ENCODE data around the gene ATP8A1.

The ATP8A1 gene

DNA sequence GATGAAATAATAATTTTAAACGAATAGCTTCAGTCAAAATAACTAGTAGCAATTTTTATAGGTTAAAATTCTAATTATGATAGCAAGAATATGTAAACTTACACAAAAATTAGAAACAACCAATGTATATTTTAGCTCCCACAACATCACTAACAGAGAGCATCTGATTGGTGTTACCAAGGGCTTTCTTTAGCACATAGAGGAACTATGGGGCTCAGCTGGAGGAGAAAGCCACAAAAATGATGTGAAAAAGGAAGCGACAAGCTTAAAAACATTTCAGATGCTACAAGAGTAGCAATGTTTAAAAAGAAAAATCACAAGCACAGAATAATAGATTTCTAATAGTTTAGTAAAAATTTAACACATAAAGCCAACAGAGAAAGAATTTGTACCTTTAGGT is 56.3 kb downstream of the ATP8A1 start:
- TF ChIP-seq, protein P1, sequence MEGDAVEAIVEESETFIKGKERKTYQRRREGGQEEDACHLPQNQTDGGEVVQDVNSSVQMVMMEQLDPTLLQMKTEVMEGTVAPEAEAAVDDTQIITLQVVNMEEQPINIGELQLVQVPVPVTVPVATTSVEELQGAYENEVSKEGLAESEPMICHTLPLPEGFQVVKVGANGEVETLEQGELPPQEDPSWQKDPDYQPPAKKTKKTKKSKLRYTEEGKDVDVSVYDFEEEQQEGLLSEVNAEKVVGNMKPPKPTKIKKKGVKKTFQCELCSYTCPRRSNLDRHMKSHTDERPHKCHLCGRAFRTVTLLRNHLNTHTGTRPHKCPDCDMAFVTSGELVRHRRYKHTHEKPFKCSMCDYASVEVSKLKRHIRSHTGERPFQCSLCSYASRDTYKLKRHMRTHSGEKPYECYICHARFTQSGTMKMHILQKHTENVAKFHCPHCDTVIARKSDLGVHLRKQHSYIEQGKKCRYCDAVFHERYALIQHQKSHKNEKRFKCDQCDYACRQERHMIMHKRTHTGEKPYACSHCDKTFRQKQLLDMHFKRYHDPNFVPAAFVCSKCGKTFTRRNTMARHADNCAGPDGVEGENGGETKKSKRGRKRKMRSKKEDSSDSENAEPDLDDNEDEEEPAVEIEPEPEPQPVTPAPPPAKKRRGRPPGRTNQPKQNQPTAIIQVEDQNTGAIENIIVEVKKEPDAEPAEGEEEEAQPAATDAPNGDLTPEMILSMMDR (conservative IDR thresholded peaks at IDR 0.05; ENCODE audit: low read depth, low read length), result no peak
- no peak overlapping the region for H3K4me3 ChIP-seq (ENCODE audit: low read depth, low read length)
- no peak for DNase-seq (ENCODE audit: low read depth)

DNA sequence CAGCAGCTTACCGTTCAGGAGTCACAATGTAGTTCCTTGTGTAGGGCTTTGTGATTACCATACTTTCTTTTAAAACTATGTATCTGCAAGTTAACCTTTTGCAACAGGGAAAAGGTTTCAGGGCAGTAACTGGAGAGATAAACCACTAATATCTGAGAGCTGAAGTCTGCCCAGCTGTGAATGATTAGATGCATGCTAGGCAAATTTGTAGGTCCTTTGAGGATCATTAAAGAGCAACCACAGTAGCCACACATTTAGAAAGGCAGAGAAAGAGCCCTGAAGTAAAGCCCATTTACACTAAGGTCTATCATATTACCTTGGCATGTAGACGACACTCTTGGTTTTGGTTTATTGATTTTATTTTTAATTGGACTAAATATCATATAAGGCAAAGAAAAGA is 60.0 kb downstream of the ATP8A1 start:
- DNase-seq (ENCODE audit: low read depth), result no peak
- TF ChIP-seq, protein P1 (conservative IDR thresholded peaks at IDR 0.05; ENCODE audit: low read depth, low read length), result no peak
- H3K4me3 ChIP-seq (ENCODE audit: low read depth, low read length), result no peak overlapping the region

DNA sequence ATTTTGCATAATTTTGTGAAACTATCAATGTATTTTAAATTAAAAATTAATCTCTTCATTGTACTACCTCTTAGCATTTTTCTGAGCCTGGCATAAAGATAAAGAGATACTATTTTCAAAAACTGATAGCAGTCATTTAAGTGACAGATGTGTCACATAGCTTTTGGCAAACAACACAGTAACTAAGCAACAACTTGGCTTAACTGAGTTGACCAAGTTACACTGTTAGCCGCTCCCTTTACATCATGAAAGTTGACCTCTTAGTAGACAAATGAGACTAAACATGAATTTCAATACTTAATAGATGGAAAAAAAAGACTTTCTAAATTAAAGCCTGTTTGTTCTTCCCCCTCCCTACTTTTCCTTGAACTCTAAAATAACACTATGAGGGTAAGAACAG is 62.0 kb downstream of the ATP8A1 start:
- TF ChIP-seq, protein P1 (conservative IDR thresholded peaks at IDR 0.05; ENCODE audit: low read depth, low read length), result no peak
- DNase-seq (ENCODE audit: low read depth), result no peak
- no peak overlapping the region for H3K4me3 ChIP-seq (ENCODE audit: low read depth, low read length)

DNA sequence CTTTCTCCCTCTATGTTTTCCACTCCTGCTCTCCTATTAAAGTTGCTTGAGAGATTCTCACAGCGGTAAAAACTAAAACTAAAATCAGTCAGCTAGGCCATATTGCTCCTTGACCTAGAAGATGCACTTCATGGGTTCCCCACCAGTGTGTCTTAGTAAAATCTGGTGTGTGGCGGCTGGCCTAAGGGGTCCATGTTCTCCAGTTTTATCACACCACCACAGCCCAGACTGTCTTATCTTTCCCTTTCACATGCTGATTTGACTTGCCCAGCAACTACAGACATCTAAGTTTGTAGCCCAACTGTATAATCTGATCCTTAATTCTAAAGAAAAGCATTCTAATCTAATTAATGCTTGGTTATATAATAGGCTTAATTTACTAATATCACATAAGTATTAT is 68.0 kb downstream of the ATP8A1 start:
- TF ChIP-seq, protein P1 (conservative IDR thresholded peaks at IDR 0.05; ENCODE audit: low read depth, low read length), result no peak
- no peak overlapping the region for H3K4me3 ChIP-seq (ENCODE audit: low read depth, low read length)
- DNase-seq (ENCODE audit: low read depth), result no peak

DNA sequence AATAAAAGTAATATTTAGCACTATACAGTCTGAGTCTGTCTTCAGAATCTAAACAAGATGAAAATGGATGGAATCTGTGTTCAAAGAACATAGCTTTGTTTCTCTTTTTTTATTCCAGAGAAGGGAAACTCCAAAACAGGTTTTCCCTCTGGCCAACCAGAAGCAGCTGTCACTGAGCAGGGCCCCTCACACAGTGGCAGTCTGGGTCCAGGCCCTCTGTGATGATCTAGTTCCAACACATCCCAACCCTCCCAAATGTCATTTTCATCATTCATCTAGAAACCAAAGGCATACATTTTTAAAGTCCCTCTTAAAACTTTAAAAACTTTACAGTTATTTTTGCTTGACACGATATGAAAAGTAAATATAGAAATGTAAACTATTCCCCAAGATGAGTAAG is 70.1 kb downstream of the ATP8A1 start:
- TF ChIP-seq, protein P1 (conservative IDR thresholded peaks at IDR 0.05; ENCODE audit: low read depth, low read length), result no peak
- H3K4me3 ChIP-seq (ENCODE audit: low read depth, low read length), result no peak overlapping the region
- no peak for DNase-seq (ENCODE audit: low read depth)

DNA sequence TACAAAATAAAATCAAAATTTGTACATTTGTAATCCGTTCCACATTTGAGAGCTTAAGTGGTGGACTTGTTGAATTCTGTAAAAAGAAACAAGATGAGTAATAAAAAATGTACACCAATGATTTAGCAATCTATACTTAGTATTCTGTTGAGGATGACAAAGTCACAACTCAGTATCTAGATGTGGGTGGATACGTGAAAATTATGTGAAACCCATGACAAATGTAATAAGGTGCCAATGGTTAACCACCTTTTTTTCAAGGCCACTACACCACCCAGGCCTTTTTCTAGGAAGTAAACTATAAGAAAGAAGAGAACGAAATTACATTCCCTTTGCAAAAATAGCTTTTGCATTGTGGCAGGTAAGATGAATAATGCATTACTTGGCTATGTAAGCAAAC is 77.0 kb downstream of the ATP8A1 start:
- no peak overlapping the region for H3K4me3 ChIP-seq (ENCODE audit: low read depth, low read length)
- TF ChIP-seq, protein P1 (conservative IDR thresholded peaks at IDR 0.05; ENCODE audit: low read depth, low read length), result no peak
- DNase-seq (ENCODE audit: low read depth), result no peak

DNA sequence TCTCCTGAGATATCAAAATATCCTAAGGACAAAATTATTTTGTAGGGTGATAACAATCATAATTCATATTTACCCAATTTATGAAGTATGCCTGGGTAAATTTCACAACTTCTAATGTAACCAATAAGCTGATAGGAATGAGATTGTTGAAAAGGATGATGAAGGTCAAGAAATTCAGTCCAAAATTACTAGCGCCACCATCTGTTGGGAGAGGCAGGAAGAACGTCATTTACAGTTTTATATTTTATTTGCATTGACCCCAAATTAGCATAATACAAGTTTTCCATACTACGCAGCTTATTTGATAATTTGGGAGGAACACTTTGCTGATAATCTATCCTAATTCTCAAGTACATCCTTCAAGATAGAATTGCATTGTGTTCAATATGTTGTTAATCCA is 78.7 kb downstream of the ATP8A1 start:
- no peak overlapping the region for H3K4me3 ChIP-seq (ENCODE audit: low read depth, low read length)

More for the DNA sequence above, 78.7 kb downstream of the ATP8A1 start:
- TF ChIP-seq, protein P1 (conservative IDR thresholded peaks at IDR 0.05; ENCODE audit: low read depth, low read length), result no peak
- no peak for DNase-seq (ENCODE audit: low read depth)
